Measurements from ENCODE around the gene PANX2.

- TF ChIP-seq CTCF (IDR thresholded peaks at IDR 0.05; ENCODE audit: low read length), result no peak
- no peak for TF ChIP-seq EZH2 (optimal IDR thresholded peaks at IDR 0.05; ENCODE audit: low read depth, low read length)
- TF ChIP-seq EZH2phosphoT487 (IDR thresholded peaks at IDR 0.05; ENCODE audit: low read length), result no peak
These were observed 51.1 kb downstream of the PANX2 start for GRCh38 chr22:50221410-50222300.

Measured in MM.1S (cell line).